K562 (cell line): ENCODE results near the gene CRB2. TPM values are rescaled to one million over a fixed set of nuclear protein-coding genes. Genes with fewer than 3 reads are reported as not detected.

Experiments
- ATAC-seq: fragments of 200-7000 bp; cut with Tn5 transposase; 3 replicates; pipeline ENCODE4 v1.9.1; 2020; ENCODE audit warnings: moderate library complexity
- BruUV-seq: library from RNA; stranded (reverse); fragments of 400-500 nt; replicated peaks from 2 replicates; lab custom pipeline; 2021; lab: Mats Ljungman, UMichigan
- CTCF ChIA-PET: fragments of 300-600 bp; formaldehyde crosslinking; extraction: SDS; loops from one replicate; lab custom pipeline; 2021; ENCODE audit warnings: low intra/inter-chr PET ratio; lab: Yijun Ruan, JAX
- POLR2A ChIA-PET: fragments of 300-600, 350-650 bp; sonication (Branson Sonifier 250); formaldehyde crosslinking; extraction: SDS; loops from one replicate; lab custom pipeline; 2021; ENCODE audit warnings: antibody characterized with exemption, inconsistent platforms; lab: Yijun Ruan, JAX
- DNase-seq, 4 experiments: peaks; one replicate each; pipeline versions ENCODE4 v3.0.0 to v3.0.0-alpha.2; 2011 to 2018; ENCODE audit warnings: low spot score in 3 of 4, mixed read lengths in 3 of 4; ENCODE audit errors: extremely low read depth in 1 of 4
- FAIRE-seq: peaks from 2 replicates; lab custom pipeline; 2011; peaks lifted over from hg19 to GRCh38; lab: Jason Lieb, UNC
- H2AFZ ChIP-seq: 2 replicates; pipeline ENCODE4 v1.6.0; 2011; ENCODE audit warnings: low read depth, low read length, control low read depth, inconsistent platforms
- H3K27ac ChIP-seq: fragments of 200-600 bp; 3 replicates; pipeline ENCODE4 v1.8.0; 2011; ENCODE audit warnings: low read depth, mild to moderate bottlenecking, control low read depth, inconsistent platforms, low read length, moderate library complexity, mixed read lengths; ENCODE audit errors: extremely low read depth
- H3K27me3 ChIP-seq, 2 experiments: fragments of 300-600 bp in 1 of 2; 2 replicates in 1 of 2; 3 replicates in 1 of 2; pipeline versions ENCODE4 v1.6.0 to v1.8.0; 2011; ENCODE audit warnings: inconsistent platforms in 2 of 2, low read length in 2 of 2, mild to moderate bottlenecking in 1 of 2, mixed read lengths in 1 of 2, moderate library complexity in 1 of 2; ENCODE audit not compliant: control insufficient read depth in 2 of 2, insufficient read depth in 2 of 2
- H3K36me3 ChIP-seq: fragments of 300-600 bp; 3 replicates; pipeline ENCODE4 v1.8.0; 2011; ENCODE audit warnings: mild to moderate bottlenecking, low read length, inconsistent platforms; ENCODE audit not compliant: control insufficient read depth, insufficient read depth
- H3K4me1 ChIP-seq, 2 experiments: fragments of 200-600 bp in 1 of 2; replicated peaks in 1 of 2; 2 replicates in 1 of 2; 3 replicates in 1 of 2; pipeline versions ENCODE4 v1.5.1 to v1.8.0; 2011; ENCODE audit warnings: inconsistent platforms in 2 of 2, low read length in 2 of 2, mild to moderate bottlenecking in 1 of 2, mixed read lengths in 1 of 2, moderate library complexity in 1 of 2; ENCODE audit not compliant: control insufficient read depth in 2 of 2, insufficient read depth in 2 of 2
- H3K4me2 ChIP-seq: 2 replicates; pipeline ENCODE4 v1.6.1; 2011; ENCODE audit warnings: low read length, control low read depth, inconsistent platforms, mixed read lengths; ENCODE audit not compliant: insufficient read depth
- H3K4me3 ChIP-seq: fragments of 200-600 bp; sonication (generic), shearing (Covaris generic); 2 replicates; pipeline ENCODE4 v1.5.1; 2016; ENCODE audit warnings: control low read depth, inconsistent platforms
- H3K79me2 ChIP-seq: fragments of 200-600 bp; 3 replicates; pipeline ENCODE4 v1.8.0; 2011; ENCODE audit warnings: low read length, inconsistent platforms; ENCODE audit not compliant: control insufficient read depth, insufficient read depth
- H3K9ac ChIP-seq, 2 experiments: 2 replicates each; pipeline versions ENCODE4 v1.6.0 to v1.6.1; 2011; ENCODE audit warnings: low read depth in 2 of 2, low read length in 2 of 2, control low read depth in 1 of 2, inconsistent platforms in 1 of 2, mild to moderate bottlenecking in 1 of 2, mixed read lengths in 1 of 2; ENCODE audit not compliant: insufficient read depth in 1 of 2
- H3K9me1 ChIP-seq: one replicate; pipeline ENCODE4 v1.6.0; 2011; ENCODE audit warnings: inconsistent platforms, mild to moderate bottlenecking, low read length, moderate library complexity; ENCODE audit not compliant: control insufficient read depth, insufficient read depth
- H3K9me3 ChIP-seq: replicated peaks from 2 replicates; pipeline ENCODE4 v1.5.1; 2011; ENCODE audit warnings: low read depth, low read length, inconsistent platforms; ENCODE audit not compliant: control insufficient read depth, insufficient read depth
- H4K20me1 ChIP-seq: replicated peaks from 2 replicates; pipeline ENCODE4 v1.6.1; 2011; ENCODE audit warnings: low read length, inconsistent platforms, mixed read lengths; ENCODE audit not compliant: control insufficient read depth, insufficient read depth
- BRCA1 ChIP-seq, 2 experiments: fragments of 450-650 bp in 1 of 2; sonication (generic) in 1 of 2; formaldehyde crosslinking in 1 of 2; IDR thresholded peaks; 2 replicates each; pipeline versions ENCODE4 v1.5.0 to v1.6.1; 2017 to 2020; ENCODE audit warnings: mild to moderate bottlenecking in 1 of 2, missing genetic modification reagents in 1 of 2
- FOXP1 ChIP-seq: sonication (generic); formaldehyde crosslinking; IDR thresholded peaks from 2 replicates; pipeline ENCODE4 v1.8.0; 2022; ENCODE audit warnings: mild to moderate bottlenecking, missing genetic modification reagents
- MXI1 ChIP-seq: IDR thresholded peaks from 2 replicates; pipeline ENCODE4 v1.6.1; 2011; ENCODE audit warnings: low read depth, mild to moderate bottlenecking, improper control_type of control experiment, low read length
- PTRF ChIP-seq: fragments of 450-650 bp; IDR thresholded peaks from 2 replicates; pipeline ENCODE4 v1.6.1; 2016; ENCODE audit warnings: mild to moderate bottlenecking, missing genetic modification characterization, missing compliant biosample characterization
- TBP ChIP-seq: optimal IDR thresholded peaks from 2 replicates; pipeline ENCODE3; 2011; ENCODE audit warnings: low read depth, low read length, improper control_type of control experiment
- ZBTB1 ChIP-seq: sonication (generic); formaldehyde crosslinking; IDR thresholded peaks from 2 replicates; pipeline ENCODE4 v1.8.1; 2023; ENCODE audit warnings: missing genetic modification reagents, low read depth, mild to moderate bottlenecking, borderline replicate concordance
- ZNF140 ChIP-seq: fragments of 250-450 bp; sonication (Bioruptor Pico); IDR thresholded peaks from 2 replicates; pipeline ENCODE4 v1.8.0; 2021; ENCODE audit warnings: moderate library complexity, mild to moderate bottlenecking, inconsistent platforms
- ZNF253 ChIP-seq: fragments of 250-450 bp; sonication (Bioruptor Pico); conservative IDR thresholded peaks from 2 replicates; pipeline ENCODE4 v1.6.1; 2021; ENCODE audit warnings: mild to moderate bottlenecking
- ZNF384 ChIP-seq: IDR thresholded peaks from 2 replicates; pipeline ENCODE4 v1.6.1; 2012; ENCODE audit warnings: low read depth, low read length, improper control_type of control experiment
- ZNF408 ChIP-seq: fragments of 250-450 bp; sonication (Bioruptor Pico); IDR thresholded peaks from 2 replicates; pipeline ENCODE4 v1.4.0; 2020; ENCODE audit warnings: low read depth, mild to moderate bottlenecking, moderate library complexity
- WGBS: fragments of 100-300 bp; shearing (Covaris generic); methylation state at CpG from one replicate; pipeline ENCODE4 v1.1.6; 2016; ENCODE audit warnings: low coverage, mixed read lengths; ENCODE audit not compliant: insufficient coverage; ENCODE audit errors: missing lambda C conversion rate; 5-methylcytosine and 5-hydroxymethylcytosine counted together
- in situ Hi-C: fragments of 300-500 bp; cut with MboI; formaldehyde crosslinking; loops from 4 replicates; pipeline ENCODE4 v1.15.0; 2018; ENCODE audit warnings: inconsistent platforms, mixed read lengths
- intact Hi-C: fragments of 100-400 bp; cut with micrococcal nuclease; formaldehyde crosslinking; loops from 2 replicates; pipeline ENCODE4 v1.14.2; 2022
- polyA plus RNA-seq, 8 experiments: library from polyadenylated mRNA; depleted of rRNA in 4 of 8; stranded (reverse) in 5 of 8; unstranded in 3 of 8; fragments of >200 nt; fragmentation: Nextera tagmentation in 2 of 8; fragmentation: Illumina TruSeq in 1 of 8; extraction: Ambion mirVana in 2 of 8; extraction: Trizol in 1 of 8; gene quantifications; 2 replicates each; pipeline versions ENCODE4 v1.2.1 to v1.2.3, GENCODE V29; 2011 to 2014; ENCODE audit warnings: inconsistent platforms in 1 of 8, missing spikeins in 1 of 8
- total RNA-seq, 7 experiments: library from RNA; depleted of rRNA in 6 of 7; stranded (reverse); fragments of >200 nt in 6 of 7; fragmentation: Illumina TruSeq in 2 of 7; extraction: Trizol in 2 of 7; gene quantifications; 2 replicates each; pipeline versions ENCODE4 v1.2.1 to v1.2.3, GENCODE V29; 2011 to 2021; ENCODE audit warnings: low replicate concordance in 1 of 7

The CRB2 gene
- total and polyA plus RNA-seq, 9 of the 15 experiments (the other 6 are each of a cell fraction or from before 2014, with no cell fraction given), result 0.13 to 1.2 (median 0.25) TPM; not detected in 2

DNA sequence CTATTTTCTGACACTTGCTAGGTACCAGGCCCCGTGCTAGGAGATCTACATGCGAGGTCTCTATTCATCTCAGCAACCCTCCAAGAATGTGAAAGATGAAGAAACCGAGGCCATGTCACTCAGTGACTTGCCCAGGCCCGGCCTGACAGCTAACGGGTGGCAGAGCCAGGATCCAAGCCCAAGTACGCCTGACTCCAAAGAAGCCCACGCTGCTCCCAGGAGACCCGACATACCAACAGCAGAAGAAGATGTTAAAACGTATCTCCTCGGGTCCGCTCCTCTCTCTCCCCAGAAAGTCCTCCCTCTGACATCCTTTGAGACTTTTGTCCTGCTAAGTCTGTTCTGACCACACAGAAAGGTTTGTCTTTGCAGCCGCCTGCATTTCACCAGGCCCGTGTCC lies 65.2 kb downstream of the CRB2 start:
- DNase-seq, result no peak
- Histone ChIP-seq H3K4me2 (no peak overlapping the region), H3K36me3 (no peaks in the 10 kb centered on the region), H3K9me3 (no peaks in the 10 kb centered on the region), H3K4me1 (no peaks in the 10 kb centered on the region), H2AFZ (no peak overlapping the region), H3K27ac (no peak overlapping the region), H3K79me2 (no peaks in the 10 kb centered on the region), H3K4me3 (no peak overlapping the region), H3K9ac (no peak overlapping the region), H3K27me3 (no peaks in the 10 kb centered on the region), H3K9me1 (no peaks in the 10 kb centered on the region), H4K20me1 (no peaks in the 10 kb centered on the region; the same call in none of the 2 replicates)
- POLR2A ChIA-PET, result no interaction called here
- FAIRE-seq, result no peak
- no peak for ATAC-seq
- intact Hi-C loops (no loop called here), in situ Hi-C loops (no loop called here)
- CTCF ChIA-PET, result no interaction called here
- no peak for TF ChIP-seq BRCA1 (IDR thresholded peaks at IDR 0.05)
- TF ChIP-seq BRCA1 (CRISPR knock-in tag; IDR thresholded peaks at IDR 0.05), result no peak
- TF ChIP-seq ZNF140 (CRISPR knock-in tag), result no peak
- TF ChIP-seq ZBTB1 (CRISPR knock-in tag), result no peak
- TF ChIP-seq PTRF, result no peak
- TF ChIP-seq ZNF408 (CRISPR knock-in tag), result no peak
- TF ChIP-seq TBP, result no peak
- no peak for TF ChIP-seq ZNF384
- TF ChIP-seq MXI1, result no peak
- no peak for TF ChIP-seq FOXP1 (CRISPR knock-in tag)
- no peak for TF ChIP-seq ZNF253 (CRISPR knock-in tag)
- 54% methylated on average over 10 of the region's 13 CpGs for WGBS
- BruUV-seq, result no TSS peak
